Thymus (tissue), 11 donors: Measurements from ENCODE around the gene SETD2. TPM values are rescaled to one million over a fixed set of nuclear protein-coding genes. Genes with fewer than 3 reads are reported as not detected.
A peak's percentile ranks its signal among the peaks of the same experiment; 100 is the strongest.

Experiments used
- DNase-seq, 9 donors: peaks; one replicate each; pipeline ENCODE4 v3.0.0-alpha.2; 2013; ENCODE audit warnings: low spot score in 9 of 9, low read depth in 6 of 9, missing footprints in 1 of 9
- H3K27ac ChIP-seq, 2 donors: one replicate each; pipeline ENCODE4 v1.5.1; 2013; ENCODE audit warnings: control low read depth in 1 of 2, low read depth in 1 of 2, low read length in 1 of 2, mild to moderate bottlenecking in 1 of 2, moderate library complexity in 1 of 2
- H3K27me3 ChIP-seq, 2 donors: one replicate each; pipeline ENCODE4 v1.5.1; 2013; ENCODE audit warnings: low read length in 1 of 2; ENCODE audit not compliant: control insufficient read depth in 2 of 2, insufficient read depth in 1 of 2
- H3K36me3 ChIP-seq, 2 donors: one replicate each; pipeline ENCODE4 v1.5.1; 2013; ENCODE audit warnings: low read length in 1 of 2, mild to moderate bottlenecking in 1 of 2, moderate library complexity in 1 of 2; ENCODE audit not compliant: control insufficient read depth in 2 of 2, insufficient read depth in 2 of 2
- H3K4me1 ChIP-seq, 2 donors: one replicate each; pipeline ENCODE4 v1.5.1; 2013; ENCODE audit warnings: low read length in 2 of 2; ENCODE audit not compliant: control insufficient read depth in 2 of 2, insufficient read depth in 2 of 2
- H3K4me3 ChIP-seq, 2 donors: one replicate each; pipeline ENCODE4 v1.5.1; 2013; ENCODE audit warnings: low read length in 2 of 2, control low read depth in 1 of 2, mild to moderate bottlenecking in 1 of 2
- H3K9me3 ChIP-seq, 2 donors: one replicate each; pipeline ENCODE4 v1.5.1; 2013; ENCODE audit warnings: low read length in 1 of 2, mild to moderate bottlenecking in 1 of 2; ENCODE audit not compliant: control insufficient read depth in 2 of 2, insufficient read depth in 1 of 2
- WGBS: extraction: QIAGEN DNeasy Blood & Tissue Kit; methylation state at CpG from one replicate; pipeline ENCODE4 v1.1.7; 2013; 5-methylcytosine and 5-hydroxymethylcytosine counted together
- polyA plus RNA-seq: library from polyadenylated mRNA; stranded (reverse); fragments of 200-250 nt; gene quantifications from one replicate; pipeline ENCODE4 v1.2.3, GENCODE V29; 2013
- total RNA-seq: library from RNA; stranded (reverse); fragments of 120-200 nt; gene quantifications from one replicate; pipeline ENCODE4 v1.2.4, GENCODE V29; 2013
- donor health status: healthy.

The SETD2 gene
- total and polyA plus RNA-seq, 2 donors, result 20.5 to 33.7 TPM

- no peaks in the 10 kb centered on the region for H3K4me1 ChIP-seq
- no peak overlapping the region for H3K4me3 ChIP-seq
- peaks cover 20 to 64% of the 10 kb centered on the region in 2 donors for H3K36me3 ChIP-seq
- no peak for DNase-seq
- no peaks in the 10 kb centered on the region for H3K9me3 ChIP-seq
- 96% methylated on average over 2 of the region's 2 CpGs for WGBS
- H3K27ac ChIP-seq, result no peak overlapping the region
- H3K27me3 ChIP-seq, result no peaks in the 10 kb centered on the region
Observed at GRCh38 chr3:47098910-47099309, 65.0 kb downstream of the SETD2 start.

- Histone ChIP-seq H3K4me1 (no peaks in the 10 kb centered on the region), H3K36me3 (peaks cover 20 to 56% of the 10 kb centered on the region in 2 donors), H3K27ac (no peak overlapping the region), H3K4me3 (no peak overlapping the region), H3K9me3 (no peaks in the 10 kb centered on the region), H3K27me3 (no peaks in the 10 kb centered on the region)
- DNase-seq, result no peak
- 98% methylated on average over 5 of the region's 5 CpGs for WGBS
Observed at GRCh38 chr3:47097864-47098263, 66.0 kb downstream of the SETD2 start.

GRCh38 chr3:47096959-47097358, 67.0 kb downstream of the SETD2 start:
- no peaks in the 10 kb centered on the region for H3K9me3 ChIP-seq
- no peak for DNase-seq
- H3K27me3 ChIP-seq, result no peaks in the 10 kb centered on the region
- 95% methylated on average over 1 of the region's 1 CpG for WGBS
- no peak overlapping the region for H3K4me3 ChIP-seq
- H3K4me1 ChIP-seq, result no peaks in the 10 kb centered on the region
- H3K27ac ChIP-seq, result no peak overlapping the region
- peaks cover 15 to 56% of the 10 kb centered on the region in 2 donors for H3K36me3 ChIP-seq

- Histone ChIP-seq H3K27ac (no peak overlapping the region), H3K9me3 (no peaks in the 10 kb centered on the region), H3K4me1 (no peaks in the 10 kb centered on the region), H3K4me3 (no peak overlapping the region), H3K36me3 (peaks cover 30 to 59% of the 10 kb centered on the region in 2 donors), H3K27me3 (no peaks in the 10 kb centered on the region)
- 97% methylated on average over 3 of the region's 3 CpGs for WGBS
- DNase-seq, result no peak
Observed at GRCh38 chr3:47092090-47092489, 71.8 kb downstream of the SETD2 start.

- no peaks in the 10 kb centered on the region for H3K9me3 ChIP-seq
- H3K4me3 ChIP-seq, result no peak overlapping the region
- H3K36me3 ChIP-seq, result peaks cover 30 to 60% of the 10 kb centered on the region in 2 donors
- no peak overlapping the region for H3K27ac ChIP-seq
- WGBS, result 96% methylated on average over 2 of the region's 2 CpGs
- H3K4me1 ChIP-seq, result no peaks in the 10 kb centered on the region
- DNase-seq, result no peak
- no peaks in the 10 kb centered on the region for H3K27me3 ChIP-seq
Observed at GRCh38 chr3:47089630-47090029, 74.3 kb downstream of the SETD2 start.

GRCh38 chr3:47086071-47086470, 77.8 kb downstream of the SETD2 start:
- Histone ChIP-seq H3K36me3 (peaks cover 36 to 76% of the 10 kb centered on the region in 2 donors), H3K4me1 (no peaks in the 10 kb centered on the region), H3K4me3 (no peak overlapping the region), H3K27me3 (no peaks in the 10 kb centered on the region), H3K9me3 (no peaks in the 10 kb centered on the region), H3K27ac (no peak overlapping the region)
- no peak for DNase-seq
- 98% methylated on average over 7 of the region's 7 CpGs for WGBS

- Histone ChIP-seq H3K4me3 (no peak overlapping the region), H3K4me1 (no peaks in the 10 kb centered on the region), H3K27ac (no peak overlapping the region), H3K9me3 (no peaks in the 10 kb centered on the region), H3K36me3 (peaks cover 35 to 84% of the 10 kb centered on the region in 2 donors), H3K27me3 (no peaks in the 10 kb centered on the region)
- DNase-seq, result no peak
- WGBS, result 86% methylated on average over 3 of the region's 3 CpGs
Observed at GRCh38 chr3:47083786-47084185, 80.1 kb downstream of the SETD2 start.

- H3K36me3 ChIP-seq, result peaks cover 35 to 77% of the 10 kb centered on the region in 2 donors
- DNase-seq, result no peak
- H3K4me3 ChIP-seq, result no peak overlapping the region
Observed at GRCh38 chr3:47082519-47082918, 81.4 kb downstream of the SETD2 start.

GRCh38 chr3:47079432-47079831, 84.5 kb downstream of the SETD2 start:
- H3K4me3 ChIP-seq, result no peak overlapping the region
- no peaks in the 10 kb centered on the region for H3K9me3 ChIP-seq
- H3K36me3 ChIP-seq, result peaks cover 24 to 67% of the 10 kb centered on the region in 2 donors
- H3K27me3 ChIP-seq, result no peaks in the 10 kb centered on the region
- no peaks in the 10 kb centered on the region for H3K4me1 ChIP-seq
- no peak for DNase-seq
- H3K27ac ChIP-seq, result no peak overlapping the region

More at GRCh38 chr3:47082519-47082918, 81.4 kb downstream of the SETD2 start:
- WGBS, result 94% methylated on average over 1 of the region's 1 CpG
- H3K4me1 ChIP-seq, result no peaks in the 10 kb centered on the region
- H3K27ac ChIP-seq, result no peak overlapping the region
- H3K9me3 ChIP-seq, result no peaks in the 10 kb centered on the region
- no peaks in the 10 kb centered on the region for H3K27me3 ChIP-seq

GRCh38 chr3:47073685-47074084, 90.2 kb downstream of the SETD2 start:
- Histone ChIP-seq H3K4me1 (peaks cover 0 to 11% of the 10 kb centered on the region in 2 donors), H3K9me3 (no peaks in the 10 kb centered on the region), H3K4me3 (no peak overlapping the region), H3K27ac (peak overlapping the region in 1 of 2 donors; percentile 62), H3K27me3 (no peaks in the 10 kb centered on the region), H3K36me3 (peaks cover 4 to 41% of the 10 kb centered on the region in 2 donors)
- no peak for DNase-seq
- WGBS, result 97% methylated on average over 2 of the region's 2 CpGs
